HEK293 (cell line): ENCODE results near the gene SPINK4.

ENCODE experiments used
- CTCF ChIA-PET: fragments of 350-600 bp; formaldehyde crosslinking; extraction: SDS; loops from one replicate; lab custom pipeline; 2021; ENCODE audit warnings: antibody characterized with exemption; lab: Yijun Ruan, JAX
- POLR2A ChIA-PET: fragments of 300-600 bp; formaldehyde crosslinking; extraction: SDS; loops from one replicate; lab custom pipeline; 2020; ENCODE audit warnings: antibody characterized with exemption, inconsistent platforms; lab: Yijun Ruan, JAX
- H3K27ac ChIP-seq: fragments of 200-500 bp; sonication (Bioruptor generic); 2 replicates; pipeline ENCODE4 v1.5.1; 2014; ENCODE audit warnings: low read depth, low read length, control low read depth, inconsistent platforms; ENCODE audit errors: extremely low read depth
- H3K36me3 ChIP-seq, 2 experiments: fragments of 200-500 bp in 1 of 2; sonication (Bioruptor generic) in 1 of 2; 1 replicate in 1 of 2; 2 replicates in 1 of 2; pipeline ENCODE4 v1.5.1; 2014 to 2017; ENCODE audit warnings: inconsistent platforms in 2 of 2, low read length in 2 of 2; ENCODE audit not compliant: control insufficient read depth in 2 of 2, insufficient read depth in 1 of 2
- H3K4me1 ChIP-seq: fragments of 200-500 bp; sonication (Bioruptor generic); 2 replicates; pipeline ENCODE4 v1.5.1; 2014; ENCODE audit warnings: mild to moderate bottlenecking, low read length, inconsistent platforms; ENCODE audit not compliant: control insufficient read depth, insufficient read depth
- H3K4me3 ChIP-seq: 2 replicates; pipeline ENCODE4 v1.5.1; 2011; ENCODE audit warnings: low read depth, mild to moderate bottlenecking, control low read depth, low read length, moderate library complexity
- H3K9me3 ChIP-seq: fragments of 200-500 bp; sonication (Bioruptor generic); 2 replicates; pipeline ENCODE4 v1.5.1; 2014; ENCODE audit warnings: low read depth, low read length, inconsistent platforms; ENCODE audit not compliant: control insufficient read depth, insufficient read depth
- KLF17 ChIP-seq: fragments of 450-650 bp; formaldehyde crosslinking; IDR thresholded peaks from 2 replicates; pipeline ENCODE4 v1.5.1; 2016; ENCODE audit warnings: missing biosample characterization, missing genetic modification characterization
- KLF8 ChIP-seq: fragments of 450-650 bp; formaldehyde crosslinking; IDR thresholded peaks from 2 replicates; pipeline ENCODE4 v1.5.1; 2016; ENCODE audit warnings: missing biosample characterization, missing genetic modification characterization
- KLF9 ChIP-seq: fragments of 450-650 bp; formaldehyde crosslinking; IDR thresholded peaks from 2 replicates; pipeline ENCODE4 v1.5.1; 2016; ENCODE audit warnings: missing biosample characterization, missing genetic modification characterization, low read depth
- OVOL3 ChIP-seq: fragments of 450-650 bp; formaldehyde crosslinking; IDR thresholded peaks from 2 replicates; pipeline ENCODE4 v1.5.1; 2016; ENCODE audit warnings: missing biosample characterization, missing genetic modification characterization
- PBX3 ChIP-seq: sonication (generic); formaldehyde crosslinking; IDR thresholded peaks from 2 replicates; pipeline ENCODE4 v1.8.1; 2022; ENCODE audit warnings: mild to moderate bottlenecking, moderate library complexity, missing genetic modification reagents
- PRDM1 ChIP-seq: fragments of 450-650 bp; formaldehyde crosslinking; IDR thresholded peaks from 2 replicates; pipeline ENCODE4; 2016; ENCODE audit warnings: missing biosample characterization, missing genetic modification characterization
- RBAK ChIP-seq: fragments of 450-650 bp; formaldehyde crosslinking; IDR thresholded peaks from 2 replicates; pipeline ENCODE4 v1.5.1; 2016; ENCODE audit warnings: missing biosample characterization, missing genetic modification characterization
- TCF7L2 ChIP-seq: IDR thresholded peaks from 2 replicates; pipeline ENCODE4 v1.6.1; 2011; ENCODE audit warnings: low read depth, mild to moderate bottlenecking, inconsistent platforms, low read length, moderate library complexity, borderline replicate concordance
- YY2 ChIP-seq: fragments of 450-650 bp; formaldehyde crosslinking; IDR thresholded peaks from 2 replicates; pipeline ENCODE4 v1.5.1; 2016; ENCODE audit warnings: missing biosample characterization, missing genetic modification characterization
- ZBTB7A ChIP-seq: fragments of 450-650 bp; formaldehyde crosslinking; IDR thresholded peaks from 2 replicates; pipeline ENCODE4 v1.5.1; 2016; ENCODE audit warnings: low read depth, missing biosample characterization, missing genetic modification characterization
- ZFP69B ChIP-seq: fragments of 450-650 bp; formaldehyde crosslinking; IDR thresholded peaks from 2 replicates; pipeline ENCODE4 v1.5.1; 2016; ENCODE audit warnings: missing biosample characterization, missing genetic modification characterization
- ZNF112 ChIP-seq: fragments of 450-650 bp; formaldehyde crosslinking; IDR thresholded peaks from 2 replicates; pipeline ENCODE4 v1.5.0; 2017; ENCODE audit warnings: missing biosample characterization, missing genetic modification characterization
- ZNF174 ChIP-seq: fragments of 450-650 bp; formaldehyde crosslinking; IDR thresholded peaks from 2 replicates; pipeline ENCODE4 v1.5.0; 2017; ENCODE audit warnings: missing biosample characterization, mild to moderate bottlenecking, missing genetic modification characterization
- ZNF223 ChIP-seq: fragments of 450-650 bp; formaldehyde crosslinking; IDR thresholded peaks from 2 replicates; pipeline ENCODE4 v1.5.1; 2016; ENCODE audit warnings: missing biosample characterization, missing genetic modification characterization
- ZNF248 ChIP-seq: fragments of 450-650 bp; formaldehyde crosslinking; IDR thresholded peaks from 2 replicates; pipeline ENCODE4 v1.5.1; 2017; ENCODE audit warnings: missing biosample characterization, missing genetic modification characterization
- ZNF302 ChIP-seq: fragments of 450-650 bp; formaldehyde crosslinking; IDR thresholded peaks from 2 replicates; pipeline ENCODE4 v1.5.1; 2016; ENCODE audit warnings: missing biosample characterization, missing genetic modification characterization, low read depth
- ZNF311 ChIP-seq: fragments of 450-650 bp; formaldehyde crosslinking; IDR thresholded peaks from 2 replicates; pipeline ENCODE4 v1.5.1; 2017; ENCODE audit warnings: missing biosample characterization, missing genetic modification characterization, borderline replicate concordance
- ZNF354C ChIP-seq: fragments of 450-650 bp; formaldehyde crosslinking; IDR thresholded peaks from 2 replicates; pipeline ENCODE4 v1.5.1; 2016; ENCODE audit warnings: missing biosample characterization, missing genetic modification characterization, low read depth, borderline replicate concordance
- ZNF391 ChIP-seq: fragments of 450-650 bp; formaldehyde crosslinking; IDR thresholded peaks from 2 replicates; pipeline ENCODE4 v1.5.1; 2016; ENCODE audit warnings: low read depth, missing biosample characterization, missing genetic modification characterization, borderline replicate concordance
- ZNF433 ChIP-seq: fragments of 450-650 bp; formaldehyde crosslinking; IDR thresholded peaks from 2 replicates; pipeline ENCODE4 v1.5.1; 2016; ENCODE audit warnings: missing biosample characterization, missing genetic modification characterization, low read depth
- ZNF514 ChIP-seq: fragments of 450-650 bp; formaldehyde crosslinking; IDR thresholded peaks from 2 replicates; pipeline ENCODE4 v1.5.1; 2016; ENCODE audit warnings: missing biosample characterization, missing genetic modification characterization
- ZNF521 ChIP-seq: fragments of 450-650 bp; formaldehyde crosslinking; IDR thresholded peaks from 2 replicates; pipeline ENCODE4 v1.5.1; 2017; ENCODE audit warnings: missing biosample characterization, mild to moderate bottlenecking, missing genetic modification characterization
- ZNF549 ChIP-seq: fragments of 450-650 bp; IDR thresholded peaks from 2 replicates; pipeline ENCODE4 v1.5.1; 2018; ENCODE audit warnings: missing biosample characterization, missing genetic modification characterization, mild to moderate bottlenecking, inconsistent platforms, moderate library complexity
- ZNF670 ChIP-seq: fragments of 450-650 bp; formaldehyde crosslinking; IDR thresholded peaks from 2 replicates; pipeline ENCODE4 v1.5.1; 2016; ENCODE audit warnings: missing biosample characterization, missing genetic modification characterization, low read depth
- ZNF701 ChIP-seq: fragments of 450-650 bp; formaldehyde crosslinking; IDR thresholded peaks from 2 replicates; pipeline ENCODE4 v1.5.1; 2016; ENCODE audit warnings: missing biosample characterization, missing genetic modification characterization
- ZNF76 ChIP-seq: fragments of 450-650 bp; formaldehyde crosslinking; IDR thresholded peaks from 2 replicates; pipeline ENCODE4; 2016; ENCODE audit warnings: low read depth, missing biosample characterization, missing genetic modification characterization, borderline replicate concordance
- ZNF776 ChIP-seq: fragments of 450-650 bp; formaldehyde crosslinking; IDR thresholded peaks from 2 replicates; pipeline ENCODE4 v1.5.0; 2017; ENCODE audit warnings: missing biosample characterization, missing genetic modification characterization, borderline replicate concordance
- ZNF777 ChIP-seq: fragments of 450-650 bp; formaldehyde crosslinking; IDR thresholded peaks from 2 replicates; pipeline ENCODE4 v1.5.1; 2017; ENCODE audit warnings: missing biosample characterization, missing genetic modification characterization, borderline replicate concordance
- ZNF830 ChIP-seq: fragments of 450-650 bp; IDR thresholded peaks from 2 replicates; pipeline ENCODE4 v1.5.0; 2018; ENCODE audit warnings: missing biosample characterization, missing genetic modification characterization, low read depth, mild to moderate bottlenecking, moderate library complexity
- ZSCAN23 ChIP-seq: fragments of 450-650 bp; formaldehyde crosslinking; IDR thresholded peaks from 2 replicates; pipeline ENCODE4 v1.5.1; 2016; ENCODE audit warnings: missing biosample characterization, missing genetic modification characterization

The SPINK4 gene

GRCh38 chr9:33202018-33202417, 37.9 kb upstream of the SPINK4 start:
- H3K36me3 ChIP-seq: no peaks in the 10 kb centered on the region
- TF ChIP-seq ZNF354C (tag by site-specific recombination) (no peak), ZSCAN23 (tag by site-specific recombination) (no peak), ZNF433 (tag by site-specific recombination) (no peak), ZBTB7A (tag by site-specific recombination) (no peak), OVOL3 (tag by site-specific recombination) (no peak), ZNF514 (no peak), ZNF391 (tag by site-specific recombination) (no peak), ZNF830 (tag by site-specific recombination) (no peak), TCF7L2 (no peak), ZNF701 (tag by site-specific recombination) (no peak), KLF9 (no peak), PRDM1 (no peak), ZNF311 (tag by site-specific recombination) (no peak), ZFP69B (tag by site-specific recombination) (no peak), ZNF248 (tag by site-specific recombination) (no peak), ZNF776 (tag by site-specific recombination) (no peak), ZNF549 (tag by site-specific recombination) (no peak)
- no peaks in the 10 kb centered on the region for H3K9me3 ChIP-seq
- H3K4me1 ChIP-seq: no peaks in the 10 kb centered on the region
- ChIA-PET CTCF (interaction anchor here (0.6 to 2.1 kb wide), 2 partner anchors 9 to 33 kb away, joined by 3 to 11 read pairs; no protein-coding TSS in a partner anchor), POLR2A (no interaction called here)
- H3K4me3 ChIP-seq: no peak overlapping the region
- H3K27ac ChIP-seq: no peak overlapping the region

GRCh38 chr9:33202552-33203201, 37.3 kb upstream of the SPINK4 start:
- POLR2A ChIA-PET: no interaction called here
- TF ChIP-seq PRDM1 (0 out of 2 replicates have a peak, but pooled peaks have one; percentile 13), ZNF223 (tag by site-specific recombination) (no peak)
- TF ChIP-seq, all 188 proteins: peak for 1
- Histone ChIP-seq H3K36me3 (no peaks in the 10 kb centered on the region), H3K9me3 (no peaks in the 10 kb centered on the region), H3K4me1 (no peaks in the 10 kb centered on the region), H3K4me3 (no peak overlapping the region), H3K27ac (no peak overlapping the region)
- CTCF ChIA-PET: interaction anchor here (2.1 kb wide), 1 partner anchor 10 kb away, joined by 11 read pairs; no protein-coding TSS in a partner anchor

GRCh38 chr9:33209394-33209793, 30.6 kb upstream of the SPINK4 start:
- Histone ChIP-seq H3K4me1 (no peaks in the 10 kb centered on the region), H3K36me3 (no peaks in the 10 kb centered on the region), H3K4me3 (no peak overlapping the region), H3K27ac (no peak overlapping the region), H3K9me3 (no peaks in the 10 kb centered on the region)
- ChIA-PET POLR2A (no interaction called here), CTCF (no interaction called here)
- TF ChIP-seq ZNF521 (no peak), PBX3 (no peak), ZNF777 (no peak), ZNF174 (no peak), YY2 (tag by site-specific recombination) (no peak), KLF17 (tag by site-specific recombination) (no peak), RBAK (tag by site-specific recombination) (no peak), ZNF76 (tag by site-specific recombination) (no peak), ZNF112 (no peak), ZNF302 (tag by site-specific recombination) (no peak), ZNF670 (tag by site-specific recombination) (no peak), KLF8 (tag by site-specific recombination) (no peak)
